NCI-H748 (cell line): ENCODE results near the gene LRIF1.
"Not testable (repeated sequence)": the region's sequence is repeated elsewhere in the genome, so short reads cannot be mapped to it uniquely, and the experiment has no call there.

ENCODE experiments used
- DNase-seq: peaks from one replicate; lab custom pipeline; 2025; ENCODE audit not compliant: unreplicated experiment; lab: John Stamatoyannopoulos, UW

The LRIF1 gene

GRCh38 chr1:110963691-110964454 is at the start of gene LRIF1:
LRIF1 (minus strand) TSS chr1:110963922; CDS start chr1:110963688, 234 bp downstream.
- DNase-seq, result peak; percentile 98

- DNase-seq, result no peak
These were observed 44.3 kb upstream of the LRIF1 start for GRCh38 chr1:111008031-111008430.

- DNase-seq, result no peak
These were observed 42.8 kb upstream of the LRIF1 start for GRCh38 chr1:111006556-111006955.

GRCh38 chr1:110999607-111000006 is 35.9 kb upstream of the LRIF1 start:
- DNase-seq, result not testable (repeated sequence)

- peak; percentile 21 for DNase-seq
These were observed 28.6 kb upstream of the LRIF1 start for GRCh38 chr1:110992329-110992728.

- DNase-seq, result not testable (repeated sequence)
These were observed 27.6 kb upstream of the LRIF1 start for GRCh38 chr1:110991295-110991694.

GRCh38 chr1:110990541-110990940 is 26.8 kb upstream of the LRIF1 start:
- DNase-seq, result no peak

- no peak for DNase-seq
These were observed 22.7 kb upstream of the LRIF1 start for GRCh38 chr1:110986407-110986891.

GRCh38 chr1:110982320-110982719 is 18.6 kb upstream of the LRIF1 start:
- no peak for DNase-seq

- DNase-seq, result no peak
These were observed 15.4 kb upstream of the LRIF1 start for GRCh38 chr1:110979154-110979553.

- DNase-seq, result no peak
These were observed 12.4 kb upstream of the LRIF1 start for GRCh38 chr1:110976089-110976488.

GRCh38 chr1:110975265-110975664 is 11.5 kb upstream of the LRIF1 start:
- DNase-seq, result no peak

- no peak for DNase-seq
These were observed 3.5 kb upstream of the LRIF1 start for GRCh38 chr1:110967256-110967655.

- no peak for DNase-seq
These were observed 757 bp upstream of the LRIF1 start for GRCh38 chr1:110964455-110964903.

- DNase-seq, result peak; percentile 63
These were observed 631 bp downstream of the LRIF1 start for GRCh38 chr1:110962892-110963690.

GRCh38 chr1:110961902-110962301 is 1.8 kb downstream of the LRIF1 start:
- DNase-seq, result no peak

- no peak for DNase-seq
These were observed 2.8 kb downstream of the LRIF1 start for GRCh38 chr1:110960777-110961420.

GRCh38 chr1:110957798-110958197 is 5.9 kb downstream of the LRIF1 start:
- DNase-seq, result no peak

GRCh38 chr1:110956586-110956985 is 7.1 kb downstream of the LRIF1 start:
- no peak for DNase-seq

- DNase-seq, result no peak
These were observed 10.7 kb downstream of the LRIF1 start for GRCh38 chr1:110953031-110953430.

GRCh38 chr1:110952031-110952430 is 11.7 kb downstream of the LRIF1 start:
- no peak for DNase-seq
